ENCODE results near the gene HSPA6. TPM values are rescaled to one million over a fixed set of nuclear protein-coding genes. Genes with fewer than 3 reads are reported as not detected.
A peak's percentile ranks its signal among the peaks of the same experiment; 100 is the strongest.
"Not testable (repeated sequence)": the region's sequence is repeated elsewhere in the genome, so short reads cannot be mapped to it uniquely, and the experiment has no call there.

Gene HSPA6
- total and polyA plus RNA-seq, 8 donors: 0.45 to 2.9 (median 0.67) TPM; not detected in 2

GRCh38 chr1:161513953-161514352 is 10.4 kb upstream of the HSPA6 start:
- Histone ChIP-seq H3K4me1 (peaks cover 0 to 39% (median 24%) of the 10 kb centered on the region in 4 donors), H3K27ac (peak overlapping the region; percentile 39 to 90 (median 79))
- H3K9me3 ChIP-seq; intact Hi-C loops (cut with DNase I; ENCODE audit: low total_unique reads); H3K4me3 ChIP-seq; H3K27me3 ChIP-seq; H3K36me3 ChIP-seq: not testable (repeated sequence)
- WGBS, 5 donors: 22 to 50% (median 42%) methylated on average over 1 of the region's 1 CpG
- DNase-seq: peak in 1 of 2 donors; percentile 27

- Histone ChIP-seq H3K4me3 (peak overlapping the region in 3 of 4 donors; percentile 61 to 71 (median 67)), H3K27ac (peak overlapping the region in 2 of 5 donors; percentile 90 to 92)
- intact Hi-C loops (cut with DNase I; ENCODE audit: low total_unique reads); H3K4me1 ChIP-seq; H3K36me3 ChIP-seq; DNase-seq; H3K27me3 ChIP-seq; H3K9me3 ChIP-seq: not testable (repeated sequence)
- WGBS, 5 donors: 74 to 84% (median 81%) methylated on average over 18 to 20 of the region's 20 CpGs
Measured at GRCh38 chr1:161523041-161523816, 1.1 kb upstream of the HSPA6 start.

DNA sequence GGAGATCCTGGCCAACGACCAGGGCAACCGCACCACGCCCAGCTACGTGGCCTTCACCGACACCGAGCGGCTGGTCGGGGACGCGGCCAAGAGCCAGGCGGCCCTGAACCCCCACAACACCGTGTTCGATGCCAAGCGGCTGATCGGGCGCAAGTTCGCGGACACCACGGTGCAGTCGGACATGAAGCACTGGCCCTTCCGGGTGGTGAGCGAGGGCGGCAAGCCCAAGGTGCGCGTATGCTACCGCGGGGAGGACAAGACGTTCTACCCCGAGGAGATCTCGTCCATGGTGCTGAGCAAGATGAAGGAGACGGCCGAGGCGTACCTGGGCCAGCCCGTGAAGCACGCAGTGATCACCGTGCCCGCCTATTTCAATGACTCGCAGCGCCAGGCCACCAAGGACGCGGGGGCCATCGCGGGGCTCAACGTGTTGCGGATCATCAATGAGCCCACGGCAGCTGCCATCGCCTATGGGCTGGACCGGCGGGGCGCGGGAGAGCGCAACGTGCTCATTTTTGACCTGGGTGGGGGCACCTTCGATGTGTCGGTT is 477 bp downstream of the HSPA6 start:
- peak in 1 of 2 donors; percentile 29 for DNase-seq

GRCh38 chr1:161525321-161525720 is 981 bp downstream of the HSPA6 start:
- intact Hi-C loops (cut with DNase I; ENCODE audit: low total_unique reads); H3K36me3 ChIP-seq; H3K27me3 ChIP-seq; H3K9me3 ChIP-seq; DNase-seq: not testable (repeated sequence)
- peak overlapping the region in 2 of 5 donors; percentile 60 to 89 for H3K27ac ChIP-seq
- peaks cover 0 to 17% (median 3%) of the 10 kb centered on the region in 4 donors for H3K4me1 ChIP-seq
- H3K4me3 ChIP-seq: peak overlapping the region; percentile 61 to 71 (median 66)
- 35 to 61% (median 47%) methylated on average over 3 to 21 of the region's 23 CpGs for WGBS, 5 donors

More for the DNA sequence above, 477 bp downstream of the HSPA6 start:
- H3K36me3 ChIP-seq; H3K27me3 ChIP-seq; intact Hi-C loops (cut with DNase I; ENCODE audit: low total_unique reads); H3K9me3 ChIP-seq: not testable (repeated sequence)
- Histone ChIP-seq H3K27ac (peak overlapping the region in 4 of 5 donors; percentile 56 to 92 (median 74)), H3K4me1 (peaks cover 0 to 13% (median 3%) of the 10 kb centered on the region in 4 donors), H3K4me3 (peak overlapping the region; percentile 61 to 71 (median 66))
- WGBS, 5 donors: 0 to 20% (median 6%) methylated on average over 1 to 38 of the region's 55 CpGs

GRCh38 chr1:161525918-161526317 is 1.6 kb downstream of the HSPA6 start:
- H3K27ac ChIP-seq; H3K4me3 ChIP-seq; intact Hi-C loops (cut with DNase I; ENCODE audit: low total_unique reads); H3K36me3 ChIP-seq; H3K9me3 ChIP-seq; H3K27me3 ChIP-seq; DNase-seq: not testable (repeated sequence)
- H3K4me1 ChIP-seq: peaks cover 0 to 17% (median 3%) of the 10 kb centered on the region in 4 donors
- WGBS, 5 donors: 82 to 87% (median 86%) methylated on average over 4 to 7 of the region's 7 CpGs

- DNase-seq: peak in 1 of 2 donors; percentile 67
- H3K36me3 ChIP-seq; H3K27me3 ChIP-seq; H3K27ac ChIP-seq; H3K4me3 ChIP-seq; intact Hi-C loops (cut with DNase I; ENCODE audit: low total_unique reads); H3K9me3 ChIP-seq: not testable (repeated sequence)
- H3K4me1 ChIP-seq: peaks cover 0 to 35% (median 12%) of the 10 kb centered on the region in 4 donors
- WGBS, 5 donors: 19 to 34% (median 27%) methylated on average over 3 of the region's 3 CpGs
Measured at GRCh38 chr1:161528550-161528949, 4.2 kb downstream of the HSPA6 start.

GRCh38 chr1:161529463-161530104 is 5.2 kb downstream of the HSPA6 start:
- intact Hi-C loops (cut with DNase I; ENCODE audit: low total_unique reads); H3K9me3 ChIP-seq; DNase-seq; H3K36me3 ChIP-seq; H3K27me3 ChIP-seq: not testable (repeated sequence)
- Histone ChIP-seq H3K4me1 (peaks cover 0 to 35% (median 12%) of the 10 kb centered on the region in 4 donors), H3K4me3 (peak overlapping the region in 3 of 4 donors; percentile 54 to 62 (median 62)), H3K27ac (peak overlapping the region in 4 of 5 donors; percentile 82 to 90 (median 88))
- 31 to 40% (median 36%) methylated on average over 18 to 19 of the region's 19 CpGs for WGBS, 5 donors

GRCh38 chr1:161530158-161530557 is 5.8 kb downstream of the HSPA6 start:
- H3K27me3 ChIP-seq; H3K36me3 ChIP-seq; H3K9me3 ChIP-seq; intact Hi-C loops (cut with DNase I; ENCODE audit: low total_unique reads): not testable (repeated sequence)
- Histone ChIP-seq H3K4me1 (peaks cover 0 to 30% (median 10%) of the 10 kb centered on the region in 4 donors), H3K4me3 (peak overlapping the region; percentile 54 to 72 (median 62)), H3K27ac (peak overlapping the region; percentile 82 to 96 (median 88))
- peak in 1 of 3 donors; percentile 25 for TF ChIP-seq POLR2AphosphoS5 (IDR thresholded peaks at IDR 0.05)
- 0 to 1% (median 1%) methylated on average over 12 to 13 of the region's 13 CpGs for WGBS, 5 donors
- DNase-seq: peak; percentile 52 to 83
